GM18870 (cell line): ENCODE measurements around the gene KDM2B.

ENCODE experiments used
- ATAC-seq: cut with Tn5 transposase; IDR thresholded peaks from one replicate; pipeline ENCODE4 v1.9.1; 2021; ENCODE audit warnings: moderate library complexity; ENCODE audit not compliant: unreplicated experiment

The KDM2B gene

DNA sequence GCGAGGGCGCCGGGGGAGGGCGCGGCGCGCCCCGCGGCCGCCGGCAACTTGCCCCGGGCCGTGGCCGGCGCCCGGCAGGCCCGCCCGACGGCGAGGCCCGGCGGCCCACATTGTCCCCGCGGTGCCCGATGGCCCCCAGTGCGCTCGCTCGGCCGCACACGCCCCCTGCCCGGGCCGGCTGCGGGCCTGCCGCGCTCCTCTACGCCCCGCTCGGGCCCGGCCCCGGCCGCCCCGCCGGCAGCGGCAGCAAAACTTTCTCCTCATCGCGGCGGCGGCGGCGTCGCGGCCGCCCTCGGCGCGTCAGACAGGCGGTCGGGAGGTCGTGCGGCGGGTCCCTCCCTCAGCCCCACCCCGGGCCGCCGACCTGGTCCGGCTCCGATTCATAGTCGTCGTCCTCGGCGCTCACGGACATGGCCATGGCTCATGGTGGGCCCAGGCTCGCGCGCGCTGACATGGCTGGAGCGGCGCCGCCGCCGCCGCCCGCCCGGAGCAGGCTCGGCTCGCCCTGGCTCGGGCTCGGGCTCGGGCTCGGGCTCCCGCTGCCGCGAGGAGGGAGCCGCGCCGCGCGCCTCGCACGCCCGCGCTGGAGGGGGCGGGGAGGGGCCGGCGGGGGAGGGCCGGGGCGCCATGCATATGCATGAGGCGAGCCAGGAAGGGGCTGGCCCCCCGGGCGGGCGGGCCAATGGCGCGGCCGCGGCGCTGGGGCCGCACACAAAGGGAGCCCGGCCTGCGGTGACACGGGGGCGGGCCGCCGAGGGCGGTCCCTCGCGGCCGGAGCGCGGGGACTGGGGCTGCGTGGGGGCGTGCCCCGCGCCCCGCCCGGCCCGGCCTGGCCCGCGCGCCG is 113.8 kb downstream of the KDM2B start:
- peak; percentile 41 for ATAC-seq

DNA sequence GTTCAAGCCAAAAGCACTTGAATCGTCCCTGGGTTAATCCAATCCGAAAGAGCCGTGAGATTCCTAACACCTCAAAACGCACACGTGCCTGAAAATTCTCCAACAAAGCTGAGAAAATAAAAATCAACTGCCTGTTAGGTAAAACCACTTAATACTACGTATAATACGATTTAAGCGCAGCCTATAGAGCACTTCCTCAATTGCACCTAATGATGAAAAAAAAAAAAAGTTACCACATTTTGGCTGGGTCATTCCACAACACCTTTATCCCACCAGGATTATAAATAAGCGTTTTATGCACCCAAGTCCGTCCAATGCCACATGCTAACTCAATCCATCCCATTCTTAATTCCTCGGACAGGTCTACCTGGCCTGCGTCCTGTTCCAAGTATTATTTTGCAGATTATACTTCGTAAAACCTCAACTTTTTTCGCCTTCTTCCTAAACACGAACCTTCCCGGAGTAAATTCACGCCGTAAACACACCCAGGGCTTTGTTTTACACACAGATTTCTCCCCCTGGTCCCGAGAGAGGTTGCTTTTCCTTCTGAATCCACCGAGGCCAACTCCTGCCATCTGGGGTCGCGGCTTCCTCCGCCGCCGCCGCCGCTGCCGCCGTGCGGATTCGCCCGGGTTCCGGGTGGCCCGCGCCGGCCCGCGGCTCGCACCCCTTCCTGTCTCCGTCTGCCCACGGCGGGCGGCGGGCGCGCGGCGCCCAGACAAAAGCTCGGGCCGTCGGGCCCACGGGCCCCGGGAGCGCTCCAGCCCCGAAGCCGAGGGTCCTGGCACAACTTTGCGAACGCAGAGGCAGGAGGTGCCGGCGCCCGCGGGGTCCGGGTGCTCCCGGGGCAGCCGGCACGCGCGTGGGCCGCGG is 114.7 kb downstream of the KDM2B start:
- no peak for ATAC-seq

DNA sequence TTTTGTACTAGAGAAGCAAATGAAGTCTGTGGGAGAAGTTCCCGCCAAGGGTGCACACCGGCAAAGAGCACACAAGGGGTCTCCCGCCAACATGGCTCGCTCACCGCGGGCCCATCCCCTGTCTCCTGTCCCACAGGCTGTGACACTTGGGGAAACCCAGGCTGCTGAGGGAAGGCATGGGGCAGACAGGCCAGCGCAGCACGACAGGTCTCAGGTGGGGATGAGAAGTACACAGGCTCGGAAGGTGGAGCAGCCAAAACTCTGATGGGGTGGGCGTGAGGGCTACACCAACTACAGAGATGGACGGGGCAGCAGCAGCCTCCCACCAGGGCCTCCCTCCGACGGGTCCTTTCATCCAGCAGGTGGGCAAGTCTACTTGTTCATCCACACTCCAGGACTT is 116.5 kb downstream of the KDM2B start:
- no peak for ATAC-seq

DNA sequence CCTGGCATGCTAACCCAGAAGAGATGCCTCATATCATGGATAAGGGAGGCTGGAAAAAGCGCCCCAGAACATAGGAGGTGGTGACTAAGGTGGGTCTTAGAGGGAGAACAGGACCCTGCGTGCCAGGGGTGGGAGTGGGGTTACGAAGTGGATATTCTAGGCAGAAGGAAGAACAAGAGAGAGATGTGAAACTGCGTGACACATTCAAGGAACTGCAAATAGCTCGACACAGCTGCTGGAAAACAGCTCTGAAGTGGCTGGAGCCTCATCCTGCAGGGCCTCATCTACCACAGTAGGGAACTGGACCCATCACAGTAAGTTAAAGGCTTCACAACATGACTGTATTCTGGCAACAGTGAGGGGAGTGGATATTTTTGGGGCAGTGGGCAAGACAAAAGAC is 119.8 kb downstream of the KDM2B start:
- no peak for ATAC-seq

DNA sequence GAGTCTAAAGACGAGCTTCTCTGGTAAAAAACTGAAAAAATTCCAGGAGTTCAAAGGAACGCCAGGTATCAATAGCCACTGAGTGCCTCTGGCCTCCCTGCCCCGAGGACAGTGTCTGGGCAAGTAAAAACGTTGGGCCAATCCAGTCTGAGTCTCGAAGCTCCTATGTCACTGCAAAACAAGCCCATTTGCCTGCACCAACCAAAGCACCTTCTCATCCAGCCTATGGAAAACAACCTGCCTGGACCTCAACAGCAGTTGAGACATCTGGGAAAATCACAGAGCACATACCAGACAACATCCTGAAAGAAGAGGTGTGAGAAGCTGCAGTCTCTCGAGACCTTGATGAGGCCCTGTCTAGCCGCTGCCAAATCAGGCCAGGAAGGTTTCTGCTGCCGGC is 124.3 kb downstream of the KDM2B start:
- no peak for ATAC-seq

DNA sequence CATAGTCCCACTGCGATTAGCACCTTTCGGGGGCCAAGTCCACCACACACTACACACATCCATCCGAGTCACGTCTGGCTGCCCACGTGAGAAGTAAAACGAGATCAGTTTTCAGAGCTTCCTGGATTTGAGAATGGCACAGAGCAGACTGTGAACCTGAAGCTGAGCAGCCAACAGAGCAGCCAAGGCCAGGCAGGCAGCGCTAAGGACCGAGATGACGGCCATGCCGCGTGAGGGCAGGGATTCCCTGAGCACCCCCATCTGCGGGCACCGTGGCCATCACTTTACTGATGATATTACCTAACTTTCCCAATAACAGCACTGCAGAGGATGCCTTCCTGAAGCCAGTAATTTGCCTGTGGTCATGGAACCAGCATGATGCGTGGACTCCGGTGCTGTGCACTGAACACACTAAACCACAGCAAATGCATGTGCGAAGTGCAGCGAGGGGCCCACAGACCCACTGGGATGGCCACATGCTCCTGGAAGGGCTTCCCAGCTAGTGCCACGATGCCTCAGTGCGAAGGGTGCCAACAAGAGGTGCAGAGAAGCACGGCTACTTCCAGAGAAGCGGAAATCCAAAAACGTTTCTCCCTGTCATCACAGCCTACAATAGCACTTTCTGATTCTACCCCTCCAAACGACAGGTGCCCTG is 124.9 kb downstream of the KDM2B start:
- no peak for ATAC-seq

DNA sequence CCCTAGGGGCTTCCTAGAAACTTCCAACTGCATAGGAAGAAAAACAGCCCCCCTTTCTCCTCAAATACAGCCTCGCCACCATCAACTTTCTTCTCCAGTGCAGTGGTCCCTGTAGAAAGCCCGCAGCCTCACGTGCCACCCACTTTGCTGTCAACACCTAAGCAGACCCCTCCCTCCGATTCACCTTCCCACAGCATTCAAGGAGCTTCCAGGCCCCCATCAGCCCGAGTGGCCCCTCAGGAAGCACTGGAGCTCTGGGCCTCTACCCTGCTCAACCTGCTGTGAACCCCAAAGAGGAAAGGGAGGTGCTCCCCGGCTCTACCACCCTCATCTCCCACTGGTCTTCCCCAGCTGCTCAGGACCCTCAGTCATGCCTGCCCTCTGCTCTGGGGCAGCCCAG is 125.9 kb downstream of the KDM2B start:
- no peak for ATAC-seq

DNA sequence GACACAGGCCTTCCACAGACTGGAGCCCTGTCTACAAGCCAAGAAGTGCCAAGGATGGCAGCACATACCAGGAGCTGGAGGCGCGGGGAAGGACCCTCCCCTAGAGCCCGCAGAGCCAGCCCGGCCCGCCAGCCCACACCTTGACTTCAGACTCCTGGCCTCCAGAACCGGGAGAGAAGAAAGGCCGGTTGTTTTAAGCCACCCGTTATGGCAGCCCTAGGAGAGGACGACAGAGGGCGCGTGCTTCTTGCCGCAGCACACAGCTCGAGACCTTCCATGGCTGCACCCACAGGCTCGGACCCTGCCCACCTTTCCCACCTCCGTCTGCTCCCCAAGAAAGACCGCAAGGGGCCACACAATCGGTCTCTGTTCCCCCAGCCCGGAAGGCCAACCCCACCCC is 127.2 kb downstream of the KDM2B start:
- ATAC-seq, result no peak

DNA sequence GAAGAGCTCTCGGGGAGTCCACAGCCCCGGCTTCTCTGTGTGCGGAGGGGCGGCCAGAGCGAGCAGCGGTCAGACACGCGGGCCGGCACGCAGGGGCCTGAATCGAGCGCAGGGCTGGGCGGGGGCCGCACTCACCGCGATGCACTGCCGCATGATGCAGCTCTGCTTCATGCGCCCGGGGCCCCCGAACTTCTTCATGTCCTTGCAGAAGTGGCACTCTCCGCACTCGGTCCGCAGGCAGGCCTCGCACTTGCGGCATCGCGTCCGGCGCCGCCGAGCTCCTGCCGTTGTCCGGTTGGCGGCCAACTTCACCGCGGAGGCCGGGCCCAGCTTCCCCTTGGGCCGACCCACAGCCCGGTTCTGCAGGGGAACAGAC is 127.8 kb downstream of the KDM2B start:
- ATAC-seq, result no peak

DNA sequence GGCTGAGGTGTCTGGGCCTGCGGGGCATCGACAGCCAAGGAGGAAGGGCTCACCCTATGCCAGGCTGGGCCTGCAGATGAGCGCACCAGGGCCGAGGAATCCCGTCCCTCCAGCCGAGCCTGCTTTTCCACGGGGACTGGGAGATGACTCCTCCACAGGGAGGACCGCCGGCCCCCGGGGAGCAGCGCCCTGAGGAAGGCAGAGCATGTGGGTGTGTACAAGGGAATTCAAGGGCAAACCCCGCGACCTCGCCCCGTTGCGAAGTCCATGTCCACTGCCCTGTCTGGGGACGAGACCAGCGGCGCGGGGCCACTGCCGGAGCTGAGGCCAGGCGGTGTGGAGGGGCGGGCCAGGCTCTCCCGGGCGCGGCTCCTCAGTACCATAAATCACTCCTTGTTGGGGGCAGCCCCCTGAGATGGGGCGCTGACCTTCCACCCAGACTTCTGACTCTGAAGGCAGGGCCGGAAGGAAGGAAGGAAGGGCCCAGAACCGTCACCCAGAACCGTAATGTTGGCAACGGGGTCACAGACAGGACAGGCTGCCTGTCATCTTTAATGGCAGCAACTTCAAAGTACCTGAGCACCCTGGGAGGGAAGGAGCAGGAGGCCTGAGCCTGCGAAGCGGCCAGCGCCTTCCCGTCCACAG is 128.4 kb downstream of the KDM2B start:
- no peak for ATAC-seq

DNA sequence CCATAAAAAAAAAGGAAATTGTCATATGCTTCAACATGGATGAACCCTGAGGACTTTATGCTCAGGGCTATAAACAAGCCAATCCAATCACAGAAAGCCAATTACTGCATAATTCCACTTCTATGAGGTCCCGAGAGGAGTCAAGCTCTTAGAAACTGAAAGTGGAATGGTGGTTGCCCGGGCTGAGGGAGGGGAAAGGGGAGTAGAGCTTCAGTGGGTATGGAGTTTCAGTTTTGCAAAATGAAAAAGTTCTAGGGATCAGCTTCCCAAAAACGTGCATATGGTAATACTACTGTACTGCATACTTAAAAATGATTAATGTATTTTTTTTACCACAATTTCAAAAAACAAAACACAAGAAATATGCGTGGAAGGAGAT is 128.9 kb downstream of the KDM2B start:
- no peak for ATAC-seq

DNA sequence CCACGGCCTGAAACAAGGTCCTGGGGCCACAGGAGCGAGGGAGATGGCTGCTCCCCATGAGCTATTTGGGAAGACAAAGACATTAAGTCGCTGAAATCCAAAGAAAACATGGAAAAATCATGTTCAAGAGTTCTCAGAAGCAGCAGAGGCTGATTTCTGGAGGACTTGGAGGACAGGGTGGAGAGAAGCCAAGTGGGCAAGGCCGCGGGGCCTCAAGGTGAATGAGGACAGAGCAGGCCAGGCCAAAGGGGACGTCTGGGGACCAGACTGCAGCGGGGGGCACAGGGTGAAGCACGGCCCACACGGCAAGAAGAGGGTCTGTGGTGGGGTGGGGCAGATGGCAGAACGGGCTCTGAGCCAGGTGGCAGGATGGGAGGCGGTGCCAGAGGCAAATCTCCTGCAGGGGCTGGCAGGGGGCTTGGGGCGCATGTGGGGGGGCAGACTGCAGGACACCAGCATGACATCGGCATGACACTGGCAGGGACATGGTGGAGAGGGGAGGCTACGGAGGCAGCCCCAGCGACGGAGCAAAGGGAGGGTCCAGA is 132.0 kb downstream of the KDM2B start:
- ATAC-seq, result no peak

DNA sequence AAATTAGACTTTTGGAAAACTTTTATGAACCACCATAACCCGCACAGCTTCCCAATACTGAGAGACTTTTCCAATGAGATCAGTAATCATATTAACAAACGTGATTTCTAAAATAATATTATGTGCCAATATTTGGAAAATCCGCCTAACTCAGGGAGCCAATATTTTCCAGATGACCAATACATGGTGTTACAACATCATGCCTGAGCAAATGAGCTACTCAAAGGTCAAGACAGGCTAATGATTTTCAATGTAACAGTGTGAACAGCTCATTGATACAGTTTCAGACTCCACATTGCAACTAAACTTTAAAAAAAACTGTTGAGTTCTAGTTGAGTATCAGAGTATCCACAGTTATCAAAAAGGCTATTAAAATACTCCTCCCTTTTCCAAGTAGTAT is 134.1 kb downstream of the KDM2B start:
- ATAC-seq, result no peak

DNA sequence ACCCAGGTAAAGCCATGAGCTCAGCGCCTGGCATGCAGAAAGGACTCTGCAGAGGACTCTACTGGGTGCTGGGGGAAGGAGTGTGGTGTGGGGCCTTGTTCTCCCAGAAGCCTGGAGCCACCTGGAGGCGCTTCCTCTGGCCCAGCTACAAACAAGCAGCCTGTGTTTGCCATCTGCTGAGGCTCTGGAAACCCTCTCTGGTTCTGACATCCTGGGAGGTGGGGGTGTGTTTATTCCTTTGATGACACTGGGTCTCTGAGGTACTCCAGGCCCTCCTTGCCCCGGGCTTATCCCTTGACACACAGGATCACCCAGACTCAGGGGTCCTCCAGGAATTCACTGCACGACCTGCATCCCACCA is 136.0 kb downstream of the KDM2B start:
- no peak for ATAC-seq

DNA sequence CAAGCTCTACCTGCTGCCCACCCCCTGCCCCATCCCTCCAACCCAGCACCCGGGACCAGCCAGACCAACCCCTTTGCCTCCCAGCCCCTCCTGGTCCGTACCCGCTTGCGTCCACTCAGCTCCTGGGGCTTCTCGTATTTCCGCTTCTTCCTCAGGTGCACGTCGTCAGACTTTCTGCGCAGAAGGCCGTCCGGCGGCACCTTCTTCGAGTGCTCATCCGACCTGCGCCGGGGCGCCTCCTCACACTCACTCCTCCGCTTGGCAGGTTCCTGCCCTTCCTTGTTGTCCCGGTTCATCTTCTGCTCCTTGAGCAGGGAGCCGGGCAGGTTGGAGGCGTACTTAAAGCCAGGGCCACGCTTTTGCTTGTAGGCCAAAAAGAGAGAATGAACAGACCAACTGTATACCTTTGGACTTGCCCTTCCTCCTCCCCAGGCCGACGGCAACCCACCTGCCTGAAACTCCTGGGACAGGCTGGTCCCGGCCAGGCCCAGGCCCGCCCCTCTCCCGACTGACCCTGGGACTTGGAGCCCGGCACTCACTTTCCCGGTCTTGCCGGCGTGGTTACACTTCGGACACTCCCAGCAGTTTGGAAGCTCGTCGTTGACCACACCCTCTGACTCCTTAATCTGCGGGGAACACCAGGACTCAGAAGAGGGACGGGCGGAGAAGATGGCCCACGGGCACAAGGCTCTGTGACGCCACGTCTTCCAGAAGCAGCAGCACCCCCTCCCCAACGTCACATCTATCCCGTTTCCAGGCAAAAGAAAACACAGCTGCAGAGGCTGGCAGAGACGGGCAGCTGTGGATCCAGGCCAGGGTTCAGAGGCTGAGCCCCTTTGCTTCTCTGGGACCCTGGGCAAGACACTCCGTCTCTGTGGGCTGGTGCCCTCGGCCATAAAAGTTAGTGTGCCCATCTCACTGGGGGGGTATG is 136.6 kb downstream of the KDM2B start:
- no peak for ATAC-seq

DNA sequence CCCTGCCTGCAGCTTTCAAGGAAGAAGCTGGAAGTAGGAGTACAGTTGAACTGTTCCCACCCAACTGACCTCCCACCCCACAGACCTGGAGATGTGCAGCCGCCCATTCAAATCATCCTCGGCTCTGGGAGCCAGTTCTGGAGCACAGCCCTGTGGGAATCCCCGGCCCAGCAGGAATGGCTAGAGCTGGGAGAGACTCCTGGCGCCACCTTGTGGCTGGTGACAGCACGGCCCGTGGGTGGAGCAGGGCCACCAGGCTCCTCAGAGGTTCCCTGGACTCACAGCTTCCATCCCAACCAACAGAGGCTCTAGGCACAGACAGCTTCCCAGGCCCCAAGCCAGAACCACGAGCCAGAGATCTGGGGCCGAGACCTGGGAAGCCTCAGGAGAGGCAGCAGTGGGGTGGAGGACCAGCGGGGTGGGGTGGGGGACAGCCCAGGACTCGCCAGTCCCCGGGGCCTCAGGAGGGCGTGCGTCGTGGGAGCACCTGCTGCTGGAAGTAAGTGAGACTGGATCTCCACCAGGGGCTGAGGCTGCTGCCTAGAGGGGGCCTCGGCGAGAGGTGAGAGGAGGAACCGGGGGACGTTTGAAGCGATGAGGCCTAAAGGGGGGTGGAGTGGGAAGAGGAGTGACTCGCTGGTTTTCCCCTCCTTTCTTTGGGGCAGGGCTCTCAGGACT is 137.5 kb downstream of the KDM2B start:
- no peak for ATAC-seq

DNA sequence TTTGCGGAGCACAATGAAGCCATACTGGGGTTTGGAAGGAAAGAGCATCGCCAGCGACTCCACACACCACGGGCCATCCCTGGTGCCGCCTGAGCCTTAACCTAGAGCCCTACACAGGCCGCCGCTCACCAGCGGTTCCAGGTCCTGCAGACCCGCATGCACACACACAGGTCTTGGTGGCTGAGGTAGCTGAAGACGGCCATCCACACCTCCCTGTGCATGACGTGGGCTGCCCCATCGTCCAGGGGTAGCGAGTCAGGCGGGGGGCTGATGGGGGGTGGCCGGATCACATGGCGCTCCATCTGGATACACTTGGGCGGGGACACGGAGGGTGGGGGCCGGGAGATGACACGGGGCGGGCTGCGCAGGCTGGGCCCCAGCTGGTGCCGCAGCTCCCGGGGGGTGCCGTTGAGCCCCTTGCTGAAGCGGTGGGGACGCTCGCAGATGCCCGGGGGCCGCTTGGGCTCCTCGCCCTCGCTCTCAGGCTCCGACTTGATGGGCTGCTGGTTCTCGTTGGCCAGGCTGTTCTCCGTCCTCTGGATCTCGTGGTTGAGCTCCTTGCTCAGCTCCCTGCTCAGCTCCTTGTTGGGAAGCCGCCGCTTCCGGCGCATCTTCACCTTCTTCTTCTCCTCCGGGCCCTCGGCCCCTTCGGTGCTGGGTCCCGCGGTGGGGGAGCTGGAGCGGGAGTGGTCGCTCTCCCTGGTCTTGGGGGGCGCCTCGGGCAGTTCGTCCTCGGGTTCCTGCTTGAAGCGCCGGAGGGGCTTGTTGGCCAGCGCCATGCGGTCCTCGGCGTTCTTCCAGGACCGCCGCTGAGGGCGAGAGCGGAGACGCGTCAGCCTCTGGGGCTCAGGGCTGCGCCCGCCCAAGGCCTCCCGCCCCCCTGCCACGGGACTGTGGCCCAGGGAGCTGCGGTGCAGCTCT is 138.5 kb downstream of the KDM2B start:
- no peak for ATAC-seq

DNA sequence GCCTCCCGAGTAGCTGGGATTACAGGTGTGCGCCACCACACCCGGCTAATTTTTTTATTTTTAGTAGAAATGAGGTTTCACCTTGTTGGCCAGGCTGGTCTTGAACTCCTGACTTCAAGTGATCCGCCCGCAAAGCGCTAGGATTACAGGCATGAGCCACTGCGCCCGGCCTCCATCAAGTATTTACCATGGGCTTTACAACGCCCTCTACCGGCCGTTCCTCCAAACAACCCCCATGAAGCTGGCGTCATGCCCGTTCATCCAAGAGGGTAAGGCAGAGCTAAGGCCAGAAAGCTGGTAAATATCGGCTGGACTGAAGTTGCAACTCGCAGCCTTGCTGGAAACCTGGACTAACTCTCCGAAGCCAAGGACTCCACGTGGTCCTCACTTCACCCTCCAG is 139.3 kb downstream of the KDM2B start:
- ATAC-seq, result no peak
